OCI-LY3 (cell line): ENCODE results near the gene INHBB.

Source experiments
- EZH2phosphoT487 ChIP-seq: fragments of 200-600 bp; shearing (Covaris generic); IDR thresholded peaks from 2 replicates; pipeline ENCODE4 v1.6.1; 2018; ENCODE audit warnings: antibody characterized with exemption, mixed run types, low read depth
- TF ChIP-seq, protein P1 (sequence below): fragments of 200-600, 300-600 bp; sonication (generic); IDR thresholded peaks from 2 replicates; pipeline ENCODE4 v1.5.1; 2014; ENCODE audit warnings: antibody characterized with exemption, low read length, low read depth

DNA sequence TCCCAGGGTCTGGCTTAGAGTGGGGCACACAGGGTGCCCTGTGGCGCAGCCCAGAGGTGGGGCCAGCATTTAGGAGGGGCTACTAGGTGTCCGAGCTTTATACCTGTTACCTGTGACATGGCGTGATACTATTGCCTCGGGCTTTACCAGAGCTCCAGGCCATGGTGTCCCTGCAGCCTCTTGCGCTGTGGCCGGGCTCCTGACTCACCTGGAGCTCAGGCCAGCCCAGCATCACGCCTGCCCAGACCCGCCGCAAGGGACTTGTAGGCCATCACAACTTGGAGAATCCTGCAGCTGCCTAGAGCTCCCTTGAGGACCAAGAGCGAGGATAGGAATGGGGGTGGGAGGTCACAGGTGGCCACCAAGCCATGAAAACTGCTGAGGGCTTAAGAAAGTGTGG, 8.0 kb downstream of the INHBB start:
- TF ChIP-seq, protein P1, sequence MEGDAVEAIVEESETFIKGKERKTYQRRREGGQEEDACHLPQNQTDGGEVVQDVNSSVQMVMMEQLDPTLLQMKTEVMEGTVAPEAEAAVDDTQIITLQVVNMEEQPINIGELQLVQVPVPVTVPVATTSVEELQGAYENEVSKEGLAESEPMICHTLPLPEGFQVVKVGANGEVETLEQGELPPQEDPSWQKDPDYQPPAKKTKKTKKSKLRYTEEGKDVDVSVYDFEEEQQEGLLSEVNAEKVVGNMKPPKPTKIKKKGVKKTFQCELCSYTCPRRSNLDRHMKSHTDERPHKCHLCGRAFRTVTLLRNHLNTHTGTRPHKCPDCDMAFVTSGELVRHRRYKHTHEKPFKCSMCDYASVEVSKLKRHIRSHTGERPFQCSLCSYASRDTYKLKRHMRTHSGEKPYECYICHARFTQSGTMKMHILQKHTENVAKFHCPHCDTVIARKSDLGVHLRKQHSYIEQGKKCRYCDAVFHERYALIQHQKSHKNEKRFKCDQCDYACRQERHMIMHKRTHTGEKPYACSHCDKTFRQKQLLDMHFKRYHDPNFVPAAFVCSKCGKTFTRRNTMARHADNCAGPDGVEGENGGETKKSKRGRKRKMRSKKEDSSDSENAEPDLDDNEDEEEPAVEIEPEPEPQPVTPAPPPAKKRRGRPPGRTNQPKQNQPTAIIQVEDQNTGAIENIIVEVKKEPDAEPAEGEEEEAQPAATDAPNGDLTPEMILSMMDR, result no peak
- no peak for TF ChIP-seq EZH2phosphoT487
